OCI-LY7 (cell line): ENCODE measurements around the gene NME7. TPM values are rescaled to one million over a fixed set of nuclear protein-coding genes. Genes with fewer than 3 reads are reported as not detected.

ENCODE experiments used
- BruUV-seq: library from RNA; stranded (reverse); fragments of 400-500 nt; replicated peaks from 2 replicates; lab custom pipeline; 2021; lab: Mats Ljungman, UMichigan
- CTCF ChIA-PET: fragments of 300-600 bp; sonication (Branson Sonifier 250); formaldehyde crosslinking; loops from one replicate; lab custom pipeline; 2022; ENCODE audit warnings: antibody characterized with exemption; ENCODE audit not compliant: unreplicated experiment; lab: Charles Lee
- POLR2A ChIA-PET: fragments of 300-600 bp; sonication (Branson Sonifier 250); formaldehyde crosslinking; loops from one replicate; lab custom pipeline; 2022; ENCODE audit warnings: antibody characterized with exemption; lab: Charles Lee
- DNase-seq: peaks from one replicate; pipeline ENCODE4 v3.0.0-alpha.2; 2015; ENCODE audit warnings: low spot score
- H2AFZ ChIP-seq: fragments of 200-600 bp; sonication (generic), shearing (Covaris generic); 2 replicates; pipeline ENCODE4 v1.6.1; 2014; ENCODE audit warnings: mild to moderate bottlenecking, antibody characterized with exemption, low read length, moderate library complexity
- H3K27ac ChIP-seq: fragments of 200-600 bp; sonication (generic); 2 replicates; pipeline ENCODE4 v1.5.1; 2014; ENCODE audit warnings: mixed run types, low read depth, mild to moderate bottlenecking, moderate library complexity, low read length, inconsistent platforms; ENCODE audit not compliant: poor library complexity, severe bottlenecking
- H3K36me3 ChIP-seq: fragments of 200-600 bp; sonication (generic); 2 replicates; pipeline ENCODE4 v1.6.1; 2014; ENCODE audit warnings: mild to moderate bottlenecking, antibody characterized with exemption, low read length, moderate library complexity, mixed read lengths; ENCODE audit not compliant: insufficient read depth
- H3K4me1 ChIP-seq: fragments of 200-600 bp; sonication (generic); 2 replicates; pipeline ENCODE4 v1.5.1; 2014; ENCODE audit warnings: mild to moderate bottlenecking, low read length; ENCODE audit not compliant: insufficient read depth, poor library complexity, severe bottlenecking
- H3K4me2 ChIP-seq: fragments of 200-600 bp; sonication (generic); 2 replicates; pipeline ENCODE4 v1.6.1; 2014; ENCODE audit warnings: mild to moderate bottlenecking, low read length
- H3K4me3 ChIP-seq: fragments of 200-600 bp; sonication (generic); 2 replicates; pipeline ENCODE4 v1.5.1; 2014; ENCODE audit warnings: mild to moderate bottlenecking, low read depth, low read length; ENCODE audit not compliant: poor library complexity, severe bottlenecking
- H3K79me2 ChIP-seq: fragments of 200-600 bp; sonication (generic); 2 replicates; pipeline ENCODE4 v1.6.1; 2016; ENCODE audit warnings: low read depth, mild to moderate bottlenecking, low read length, moderate library complexity, mixed read lengths; ENCODE audit not compliant: insufficient read depth
- H3K9me2 ChIP-seq: fragments of 200-600 bp; sonication (generic); 2 replicates; pipeline ENCODE4 v1.6.1; 2016; ENCODE audit warnings: mild to moderate bottlenecking, low read length, mixed read lengths; ENCODE audit not compliant: insufficient read depth
- H3K9me3 ChIP-seq: fragments of 200-600 bp; sonication (generic); 2 replicates; pipeline ENCODE4 v1.6.1; 2014; ENCODE audit warnings: mild to moderate bottlenecking, mixed run types, low read length, mixed read lengths
- H4K20me1 ChIP-seq: fragments of 200-600 bp; sonication (generic); 2 replicates; pipeline ENCODE4 v1.6.1; 2014; ENCODE audit warnings: mild to moderate bottlenecking, antibody characterized with exemption, low read length, moderate library complexity, mixed read lengths; ENCODE audit not compliant: insufficient read depth
- CTCF ChIP-seq: fragments of 200-600 bp; sonication (generic); conservative IDR thresholded peaks from 2 replicates; pipeline ENCODE4 v1.5.1; 2014; ENCODE audit warnings: mild to moderate bottlenecking, antibody characterized with exemption, low read length, moderate library complexity, mixed read lengths
- EZH2phosphoT487 ChIP-seq: fragments of 200-600 bp; sonication (generic); IDR thresholded peaks from 2 replicates; pipeline ENCODE4 v1.6.1; 2018; ENCODE audit warnings: low read depth, borderline replicate concordance, mild to moderate bottlenecking, mixed run types, antibody characterized with exemption, low read length, moderate library complexity, mixed read lengths
- intact Hi-C: fragments of 100-400 bp; cut with micrococcal nuclease; formaldehyde crosslinking; loops from one replicate; pipeline ENCODE4 v1.10.0; 2022; ENCODE audit not compliant: unreplicated experiment
- total RNA-seq, 2 experiments: library from RNA; depleted of rRNA in 1 of 2; stranded (reverse); fragments of >200 nt in 1 of 2; shearing (Covaris generic) in 1 of 2; gene quantifications; 2 replicates each; pipeline ENCODE4 v1.2.3, GENCODE V29; 2014 to 2022

The NME7 gene
- total RNA-seq, 2 experiments from 2014 or later = 9.3 to 17.0 TPM

DNA sequence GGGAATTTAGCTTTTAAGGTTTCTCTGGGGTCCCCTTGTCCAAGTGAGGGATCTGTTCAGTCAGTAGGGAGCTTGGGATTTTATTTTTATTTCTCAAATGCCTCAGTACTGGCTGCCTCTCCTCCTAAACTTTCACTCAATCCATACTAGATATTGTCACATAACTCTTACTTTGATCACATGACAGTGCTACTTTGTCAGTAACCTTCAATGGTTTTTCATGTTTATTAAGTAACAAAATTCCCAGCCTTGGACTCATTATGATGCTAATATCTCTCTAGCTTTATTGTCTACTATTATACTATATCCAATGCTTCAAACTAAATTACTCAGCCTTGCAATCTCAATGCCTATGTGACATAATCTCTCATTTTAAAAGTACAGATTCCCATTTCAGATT, 163.4 kb downstream of the NME7 start:
- no peak for DNase-seq
- H3K9me3 ChIP-seq = no peaks in the 10 kb centered on the region
- ChIA-PET CTCF (no interaction called here), POLR2A (interaction anchor here (0.5 to 0.7 kb wide), 2 partner anchors 361 to 493 kb away, joined by 3 read pairs; no protein-coding TSS in a partner anchor)
- no peaks in the 10 kb centered on the region for H4K20me1 ChIP-seq
- no peaks in the 10 kb centered on the region for H3K4me1 ChIP-seq
- H3K9me2 ChIP-seq = no peaks in the 10 kb centered on the region
- intact Hi-C loops = no loop called here
- no peak overlapping the region for H3K4me2 ChIP-seq
- no peak overlapping the region for H2AFZ ChIP-seq
- no peak overlapping the region for H3K4me3 ChIP-seq
- TF ChIP-seq EZH2phosphoT487 (no peak), CTCF (no peak)
- no peaks in the 10 kb centered on the region for H3K79me2 ChIP-seq
- no peak overlapping the region for H3K27ac ChIP-seq
- H3K36me3 ChIP-seq = no peaks in the 10 kb centered on the region
- no TSS peak for BruUV-seq

GRCh38 chr1:169202791-169203665, 164.6 kb downstream of the NME7 start:
- ChIA-PET CTCF (no interaction called here), POLR2A (interaction anchor here (0.6 kb wide), 1 partner anchor 65 kb away, joined by 3 read pairs; no protein-coding TSS in a partner anchor)
- intact Hi-C loops = no loop called here

More at GRCh38 chr1:169202791-169203665, 164.6 kb downstream of the NME7 start:
- no peak for TF ChIP-seq EZH2phosphoT487
- TF ChIP-seq CTCF = no peak
- Histone ChIP-seq H4K20me1 (no peaks in the 10 kb centered on the region), H3K4me1 (no peaks in the 10 kb centered on the region), H3K36me3 (no peaks in the 10 kb centered on the region), H3K4me2 (no peak overlapping the region), H3K27ac (no peak overlapping the region), H3K79me2 (no peaks in the 10 kb centered on the region), H3K9me3 (no peaks in the 10 kb centered on the region), H3K9me2 (no peaks in the 10 kb centered on the region), H3K4me3 (no peak overlapping the region), H2AFZ (no peak overlapping the region)
- no peak for DNase-seq
- BruUV-seq = no TSS peak
